Fibroblast of skin of abdomen (primary cell): ENCODE data around the gene FAM120B.
"Not testable (repeated sequence)": the region's sequence is repeated elsewhere in the genome, so short reads cannot be mapped to it uniquely, and the experiment has no call there.

ENCODE experiments used
- DNase-seq: peaks from one replicate; pipeline ENCODE4 v3.0.0-alpha.2; 2013

The FAM120B gene

GRCh38 chr6:170385506-170385905 lies 78.9 kb downstream of the FAM120B start:
- DNase-seq = no peak

GRCh38 chr6:170388113-170388512 lies 81.6 kb downstream of the FAM120B start:
- DNase-seq = peak; percentile 92

GRCh38 chr6:170393033-170393432 lies 86.5 kb downstream of the FAM120B start:
- no peak for DNase-seq

GRCh38 chr6:170393807-170394399 lies 87.3 kb downstream of the FAM120B start:
- DNase-seq = no peak

GRCh38 chr6:170394980-170395379 lies 88.4 kb downstream of the FAM120B start:
- DNase-seq = no peak

GRCh38 chr6:170398743-170399369 lies 92.3 kb downstream of the FAM120B start:
- DNase-seq = not testable (repeated sequence)

GRCh38 chr6:170399955-170400558 lies 93.5 kb downstream of the FAM120B start:
- not testable (repeated sequence) for DNase-seq

- DNase-seq = no peak
These were observed 95.9 kb downstream of the FAM120B start for GRCh38 chr6:170402318-170403040.

GRCh38 chr6:170403451-170403850 lies 96.9 kb downstream of the FAM120B start:
- DNase-seq = peak; percentile 76

GRCh38 chr6:170404036-170404435 lies 97.5 kb downstream of the FAM120B start:
- peak; percentile 18 for DNase-seq

- no peak for DNase-seq
These were observed 98.1 kb downstream of the FAM120B start for GRCh38 chr6:170404697-170405096.

GRCh38 chr6:170405311-170405975 lies 98.9 kb downstream of the FAM120B start:
- DNase-seq = peak; percentile 98

- no peak for DNase-seq
These were observed 100.6 kb downstream of the FAM120B start for GRCh38 chr6:170407200-170407599.

GRCh38 chr6:170407932-170408331 lies 101.4 kb downstream of the FAM120B start:
- no peak for DNase-seq

- not testable (repeated sequence) for DNase-seq
These were observed 103.2 kb downstream of the FAM120B start for GRCh38 chr6:170409746-170410145.

GRCh38 chr6:170410241-170410640 lies 103.7 kb downstream of the FAM120B start:
- no peak for DNase-seq

GRCh38 chr6:170415318-170415717 lies 108.8 kb downstream of the FAM120B start:
- DNase-seq = no peak

- DNase-seq = no peak
These were observed 109.7 kb downstream of the FAM120B start for GRCh38 chr6:170416303-170416702.

- no peak for DNase-seq
These were observed 110.5 kb downstream of the FAM120B start for GRCh38 chr6:170416959-170417606.

- DNase-seq = no peak
These were observed 111.3 kb downstream of the FAM120B start for GRCh38 chr6:170417881-170418280.

- no peak for DNase-seq
These were observed 113.7 kb downstream of the FAM120B start for GRCh38 chr6:170420283-170420682.
